Measurements from ENCODE around the gene LHFPL6.

- TF ChIP-seq CTCF (conservative IDR thresholded peaks at IDR 0.05; ENCODE audit: low read depth in 2 of 2), result no peak
- TF ChIP-seq POLR2AphosphoS5 (IDR thresholded peaks at IDR 0.05; ENCODE audit: low read depth), result no peak
- TF ChIP-seq EZH2 (IDR thresholded peaks at IDR 0.05; ENCODE audit: low read depth, unreplicated experiment), result no peak
- no peak for TF ChIP-seq NANOG (IDR thresholded peaks at IDR 0.05; ENCODE audit: borderline replicate concordance)
- no peak for TF ChIP-seq REST (IDR thresholded peaks at IDR 0.05; ENCODE audit: unreplicated experiment)
- TF ChIP-seq JUNB (IDR thresholded peaks at IDR 0.05; ENCODE audit: unreplicated experiment), result no peak
- TF ChIP-seq CREB1 (CRISPR knock-in tag; IDR thresholded peaks at IDR 0.05; ENCODE audit: low read depth), result no peak
- TF ChIP-seq ZNF462 (CRISPR knock-in tag; IDR thresholded peaks at IDR 0.05), result no peak
- TF ChIP-seq STAT1 (IDR thresholded peaks at IDR 0.05; ENCODE audit: unreplicated experiment), result no peak
- TF ChIP-seq EZH2phosphoT487 (IDR thresholded peaks at IDR 0.05; ENCODE audit: unreplicated experiment), result no peak
- no peak for TF ChIP-seq ZNF114 (CRISPR knock-in tag; IDR thresholded peaks at IDR 0.05)
- TF ChIP-seq ZNF331 (CRISPR knock-in tag; IDR thresholded peaks at IDR 0.05; ENCODE audit: low read depth), result no peak
These were observed 46.1 kb downstream of the LHFPL6 start for GRCh38 chr13:39556866-39557265.

All from GM23338 (cell line).